ENCODE results near the gene DOCK11. TPM values are rescaled to one million over a fixed set of nuclear protein-coding genes. Genes with fewer than 3 reads are reported as not detected.

DOCK11 gene
- polyA plus RNA-seq, 1 donor from 2014 or later: 37.2 TPM

GRCh38 chrX:118548841-118549240 lies 53.2 kb downstream of the DOCK11 start:
- Histone ChIP-seq H3K9me2 (ENCODE audit: insufficient read depth, low read length) (no peaks in the 10 kb centered on the region), H3K9ac (ENCODE audit: low read length) (no peak overlapping the region), H3K4me3 (ENCODE audit: low read length) (no peak overlapping the region), H3K79me2 (replicated peaks; ENCODE audit: insufficient read depth, low read length) (no peaks in the 10 kb centered on the region), H3K4me2 (ENCODE audit: low read length) (no peak overlapping the region), H3K36me3 (ENCODE audit: insufficient read depth, low read length) (no peaks in the 10 kb centered on the region), H2AFZ (ENCODE audit: low read depth, low read length) (no peak overlapping the region), H3K27me3 (ENCODE audit: insufficient read depth, low read depth, low read length) (no peaks in the 10 kb centered on the region), H3F3A (ENCODE audit: insufficient read depth, low read length, poor library complexity, severe bottlenecking) (no peaks in the 10 kb centered on the region), H4K20me1 (ENCODE audit: insufficient read depth) (no peaks in the 10 kb centered on the region), H3K27ac (ENCODE audit: low read length) (no peak overlapping the region), H3K9me3 (ENCODE audit: low read length) (no peaks in the 10 kb centered on the region)
- TF ChIP-seq TAF1 (IDR thresholded peaks at IDR 0.05; ENCODE audit: low read depth) (no peak), EZH2 (IDR thresholded peaks at IDR 0.05; ENCODE audit: borderline replicate concordance, insufficient read depth, low read length, poor library complexity, severe bottlenecking) (no peak), EP300 (conservative IDR thresholded peaks at IDR 0.05; ENCODE audit: poor library complexity, severe bottlenecking) (no peak), MXI1 (conservative IDR thresholded peaks at IDR 0.05; ENCODE audit: poor library complexity, severe bottlenecking) (no peak), SMC3 (conservative IDR thresholded peaks at IDR 0.05; ENCODE audit: poor library complexity) (no peak), RAD21 (conservative IDR thresholded peaks at IDR 0.05) (no peak), POLR2AphosphoS5 (IDR thresholded peaks at IDR 0.05) (no peak)
- TF ChIP-seq, protein P1, sequence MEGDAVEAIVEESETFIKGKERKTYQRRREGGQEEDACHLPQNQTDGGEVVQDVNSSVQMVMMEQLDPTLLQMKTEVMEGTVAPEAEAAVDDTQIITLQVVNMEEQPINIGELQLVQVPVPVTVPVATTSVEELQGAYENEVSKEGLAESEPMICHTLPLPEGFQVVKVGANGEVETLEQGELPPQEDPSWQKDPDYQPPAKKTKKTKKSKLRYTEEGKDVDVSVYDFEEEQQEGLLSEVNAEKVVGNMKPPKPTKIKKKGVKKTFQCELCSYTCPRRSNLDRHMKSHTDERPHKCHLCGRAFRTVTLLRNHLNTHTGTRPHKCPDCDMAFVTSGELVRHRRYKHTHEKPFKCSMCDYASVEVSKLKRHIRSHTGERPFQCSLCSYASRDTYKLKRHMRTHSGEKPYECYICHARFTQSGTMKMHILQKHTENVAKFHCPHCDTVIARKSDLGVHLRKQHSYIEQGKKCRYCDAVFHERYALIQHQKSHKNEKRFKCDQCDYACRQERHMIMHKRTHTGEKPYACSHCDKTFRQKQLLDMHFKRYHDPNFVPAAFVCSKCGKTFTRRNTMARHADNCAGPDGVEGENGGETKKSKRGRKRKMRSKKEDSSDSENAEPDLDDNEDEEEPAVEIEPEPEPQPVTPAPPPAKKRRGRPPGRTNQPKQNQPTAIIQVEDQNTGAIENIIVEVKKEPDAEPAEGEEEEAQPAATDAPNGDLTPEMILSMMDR (IDR thresholded peaks at IDR 0.05; ENCODE audit: poor library complexity, severe bottlenecking): no peak
- TF ChIP-seq, protein P2, sequence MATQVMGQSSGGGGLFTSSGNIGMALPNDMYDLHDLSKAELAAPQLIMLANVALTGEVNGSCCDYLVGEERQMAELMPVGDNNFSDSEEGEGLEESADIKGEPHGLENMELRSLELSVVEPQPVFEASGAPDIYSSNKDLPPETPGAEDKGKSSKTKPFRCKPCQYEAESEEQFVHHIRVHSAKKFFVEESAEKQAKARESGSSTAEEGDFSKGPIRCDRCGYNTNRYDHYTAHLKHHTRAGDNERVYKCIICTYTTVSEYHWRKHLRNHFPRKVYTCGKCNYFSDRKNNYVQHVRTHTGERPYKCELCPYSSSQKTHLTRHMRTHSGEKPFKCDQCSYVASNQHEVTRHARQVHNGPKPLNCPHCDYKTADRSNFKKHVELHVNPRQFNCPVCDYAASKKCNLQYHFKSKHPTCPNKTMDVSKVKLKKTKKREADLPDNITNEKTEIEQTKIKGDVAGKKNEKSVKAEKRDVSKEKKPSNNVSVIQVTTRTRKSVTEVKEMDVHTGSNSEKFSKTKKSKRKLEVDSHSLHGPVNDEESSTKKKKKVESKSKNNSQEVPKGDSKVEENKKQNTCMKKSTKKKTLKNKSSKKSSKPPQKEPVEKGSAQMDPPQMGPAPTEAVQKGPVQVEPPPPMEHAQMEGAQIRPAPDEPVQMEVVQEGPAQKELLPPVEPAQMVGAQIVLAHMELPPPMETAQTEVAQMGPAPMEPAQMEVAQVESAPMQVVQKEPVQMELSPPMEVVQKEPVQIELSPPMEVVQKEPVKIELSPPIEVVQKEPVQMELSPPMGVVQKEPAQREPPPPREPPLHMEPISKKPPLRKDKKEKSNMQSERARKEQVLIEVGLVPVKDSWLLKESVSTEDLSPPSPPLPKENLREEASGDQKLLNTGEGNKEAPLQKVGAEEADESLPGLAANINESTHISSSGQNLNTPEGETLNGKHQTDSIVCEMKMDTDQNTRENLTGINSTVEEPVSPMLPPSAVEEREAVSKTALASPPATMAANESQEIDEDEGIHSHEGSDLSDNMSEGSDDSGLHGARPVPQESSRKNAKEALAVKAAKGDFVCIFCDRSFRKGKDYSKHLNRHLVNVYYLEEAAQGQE (IDR thresholded peaks at IDR 0.05; ENCODE audit: borderline replicate concordance): no peak

GRCh38 chrX:118550792-118551191 lies 55.2 kb downstream of the DOCK11 start:
- Histone ChIP-seq H3K9ac (ENCODE audit: low read length) (no peak overlapping the region), H4K20me1 (ENCODE audit: insufficient read depth) (no peaks in the 10 kb centered on the region), H3K9me3 (ENCODE audit: low read length) (no peaks in the 10 kb centered on the region), H3K27ac (ENCODE audit: low read length) (no peak overlapping the region), H3K4me2 (ENCODE audit: low read length) (no peak overlapping the region), H3K79me2 (replicated peaks; ENCODE audit: insufficient read depth, low read length) (no peaks in the 10 kb centered on the region), H2AFZ (ENCODE audit: low read depth, low read length) (no peak overlapping the region), H3K27me3 (ENCODE audit: insufficient read depth, low read depth, low read length) (no peaks in the 10 kb centered on the region), H3K9me2 (ENCODE audit: insufficient read depth, low read length) (no peaks in the 10 kb centered on the region), H3K36me3 (ENCODE audit: insufficient read depth, low read length) (no peaks in the 10 kb centered on the region), H3K4me3 (ENCODE audit: low read length) (no peak overlapping the region), H3F3A (ENCODE audit: insufficient read depth, low read length, poor library complexity, severe bottlenecking) (no peaks in the 10 kb centered on the region)
- TF ChIP-seq, protein P2 (IDR thresholded peaks at IDR 0.05; ENCODE audit: borderline replicate concordance): no peak
- TF ChIP-seq, protein P1 (IDR thresholded peaks at IDR 0.05; ENCODE audit: poor library complexity, severe bottlenecking): no peak
- TF ChIP-seq EZH2 (IDR thresholded peaks at IDR 0.05; ENCODE audit: borderline replicate concordance, insufficient read depth, low read length, poor library complexity, severe bottlenecking) (no peak), MXI1 (conservative IDR thresholded peaks at IDR 0.05; ENCODE audit: poor library complexity, severe bottlenecking) (no peak), POLR2AphosphoS5 (IDR thresholded peaks at IDR 0.05) (no peak), SMC3 (conservative IDR thresholded peaks at IDR 0.05; ENCODE audit: poor library complexity) (no peak), EP300 (conservative IDR thresholded peaks at IDR 0.05; ENCODE audit: poor library complexity, severe bottlenecking) (no peak), RAD21 (conservative IDR thresholded peaks at IDR 0.05) (no peak), TAF1 (IDR thresholded peaks at IDR 0.05; ENCODE audit: low read depth) (no peak)

Data from neural cell (in vitro differentiated cells).